GM18505 (cell line): ENCODE results near the gene RBM3.
"Not testable (repeated sequence)": the region's sequence is repeated elsewhere in the genome, so short reads cannot be mapped to it uniquely, and the experiment has no call there.

Source experiments
- ATAC-seq: cut with Tn5 transposase; IDR thresholded peaks from one replicate; pipeline ENCODE4 v1.9.1; 2021; ENCODE audit not compliant: unreplicated experiment
- POLR2A ChIP-seq: IDR thresholded peaks from 4 replicates; pipeline ENCODE4 v1.6.1; 2011; ENCODE audit warnings: borderline replicate concordance; ENCODE audit not compliant: insufficient read depth, insufficient read length; ENCODE audit errors: extremely low read depth

The RBM3 gene

DNA sequence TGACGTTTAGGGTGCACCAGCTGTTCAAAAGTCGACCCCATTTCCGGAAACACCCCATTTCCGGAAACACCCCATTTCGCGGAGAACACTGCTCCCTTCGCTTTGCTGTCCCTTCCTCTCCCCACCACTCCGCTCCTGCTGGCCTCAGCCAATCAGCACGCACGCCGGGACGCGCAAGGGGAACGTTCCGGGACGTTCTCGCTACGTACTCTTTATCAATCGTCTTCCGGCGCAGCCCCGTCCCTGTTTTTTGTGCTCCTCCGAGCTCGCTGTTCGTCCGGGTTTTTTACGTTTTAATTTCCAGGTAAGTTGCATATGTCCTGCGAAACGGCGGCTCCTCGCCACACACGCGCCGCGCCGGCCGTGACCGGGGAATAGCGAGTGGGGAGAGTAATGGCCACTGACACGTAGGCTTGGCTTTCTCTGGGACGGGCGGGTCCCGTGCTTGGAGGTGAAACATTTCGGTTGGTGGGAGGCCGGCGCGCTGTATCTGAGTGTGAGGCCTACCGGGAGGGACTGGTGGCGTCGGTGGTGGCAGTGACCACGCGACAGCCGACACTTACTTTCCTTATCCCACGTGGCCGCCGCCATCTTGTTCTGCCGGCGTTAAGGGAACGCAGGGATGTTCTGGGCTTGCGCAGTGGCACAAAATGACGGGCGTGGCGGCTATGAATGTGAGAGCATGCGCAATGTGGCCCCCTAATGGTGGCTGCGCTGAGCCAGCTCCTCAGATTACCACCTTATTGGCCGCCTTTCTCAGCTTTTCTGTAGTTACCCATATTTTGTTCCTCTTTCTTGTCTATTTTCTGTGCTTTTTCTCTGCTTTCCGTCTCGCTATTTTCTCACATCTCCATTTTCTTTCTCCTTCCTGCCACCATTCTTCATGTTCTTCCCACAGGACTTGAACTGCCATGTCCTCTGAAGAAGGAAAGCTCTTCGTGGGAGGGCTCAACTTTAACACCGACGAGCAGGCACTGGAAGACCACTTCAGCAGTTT, at the start of gene RBM3:
RBM3 (plus strand) TSS at position 215 of the 997 bp plus-strand sequence; CDS start at position 912, 697 bp downstream.
- TF ChIP-seq POLR2A: peak; percentile 94
- peak; percentile 85 for ATAC-seq

GRCh38 chrX:48525853-48526252, 48.4 kb upstream of the RBM3 start:
- ATAC-seq: not testable (repeated sequence)

DNA sequence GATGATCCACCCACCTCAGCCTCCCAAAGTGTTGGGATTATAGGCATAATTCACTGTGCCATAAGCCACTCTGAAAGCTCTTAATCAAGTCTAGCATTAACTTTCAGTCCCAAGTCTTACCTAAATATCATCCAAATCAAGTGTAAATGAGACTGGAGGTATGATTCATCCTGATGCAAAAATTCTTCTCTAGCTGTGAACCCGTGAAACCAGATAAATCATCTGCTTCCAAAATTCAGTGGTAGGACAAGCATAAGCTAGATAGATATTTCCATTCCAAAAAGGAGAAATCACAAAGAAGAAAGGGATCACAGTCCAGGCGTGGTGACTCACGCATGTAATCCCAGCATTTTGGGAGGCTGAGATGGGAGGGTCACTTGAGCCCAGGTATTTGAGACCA, 43.5 kb upstream of the RBM3 start:
- no peak for ATAC-seq
- no peak for TF ChIP-seq POLR2A

DNA sequence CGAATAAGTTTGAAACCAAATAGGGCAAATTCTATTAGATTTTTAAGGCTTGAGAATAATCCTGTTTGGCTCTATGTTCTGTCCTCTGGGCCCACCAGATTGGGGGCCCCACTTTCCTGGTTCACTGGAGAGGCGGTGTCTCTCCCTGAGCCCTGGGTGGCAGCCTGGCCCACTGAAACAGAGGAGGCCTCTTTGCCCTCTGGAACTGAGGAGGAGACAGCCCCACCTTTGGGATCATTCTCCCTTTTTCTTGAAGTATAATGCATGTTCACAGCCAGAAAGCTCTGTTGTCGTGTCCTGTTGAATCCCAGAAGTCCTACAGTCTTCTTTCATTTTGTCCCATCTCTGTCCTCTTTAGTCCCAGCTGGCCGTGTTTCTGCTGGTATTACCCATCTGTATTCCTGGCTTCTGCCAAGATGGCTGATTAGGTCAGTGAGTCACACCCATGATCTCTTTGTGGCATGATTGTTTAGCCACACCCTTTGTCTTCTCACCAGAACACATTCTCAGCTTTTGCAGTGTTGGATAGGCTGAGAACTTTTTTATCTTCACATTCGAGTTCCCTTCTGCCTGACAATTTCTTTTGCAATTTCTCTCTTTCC, 42.8 kb upstream of the RBM3 start:
- TF ChIP-seq POLR2A: no peak
- no peak for ATAC-seq

GRCh38 chrX:48532161-48532560, 42.1 kb upstream of the RBM3 start:
- no peak for ATAC-seq
- TF ChIP-seq POLR2A: no peak

DNA sequence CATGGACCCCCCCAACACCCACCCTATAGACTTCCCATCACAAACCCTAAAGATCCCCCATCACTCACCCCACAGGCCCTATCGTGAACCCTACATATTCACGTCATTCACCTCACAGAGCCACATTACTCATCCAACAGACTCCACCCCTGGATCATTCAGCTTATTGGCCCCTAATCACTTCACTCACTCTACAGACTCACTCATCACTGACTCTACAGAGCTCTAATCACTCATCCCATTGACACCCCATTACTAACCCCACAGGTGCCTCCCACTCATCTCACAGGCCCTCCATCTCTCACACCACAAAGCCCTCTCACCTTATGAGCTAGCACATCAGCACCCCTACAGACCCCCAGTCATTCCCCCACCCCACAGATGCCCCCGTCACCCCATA, 41.1 kb upstream of the RBM3 start:
- no peak for ATAC-seq
- no peak for TF ChIP-seq POLR2A

DNA sequence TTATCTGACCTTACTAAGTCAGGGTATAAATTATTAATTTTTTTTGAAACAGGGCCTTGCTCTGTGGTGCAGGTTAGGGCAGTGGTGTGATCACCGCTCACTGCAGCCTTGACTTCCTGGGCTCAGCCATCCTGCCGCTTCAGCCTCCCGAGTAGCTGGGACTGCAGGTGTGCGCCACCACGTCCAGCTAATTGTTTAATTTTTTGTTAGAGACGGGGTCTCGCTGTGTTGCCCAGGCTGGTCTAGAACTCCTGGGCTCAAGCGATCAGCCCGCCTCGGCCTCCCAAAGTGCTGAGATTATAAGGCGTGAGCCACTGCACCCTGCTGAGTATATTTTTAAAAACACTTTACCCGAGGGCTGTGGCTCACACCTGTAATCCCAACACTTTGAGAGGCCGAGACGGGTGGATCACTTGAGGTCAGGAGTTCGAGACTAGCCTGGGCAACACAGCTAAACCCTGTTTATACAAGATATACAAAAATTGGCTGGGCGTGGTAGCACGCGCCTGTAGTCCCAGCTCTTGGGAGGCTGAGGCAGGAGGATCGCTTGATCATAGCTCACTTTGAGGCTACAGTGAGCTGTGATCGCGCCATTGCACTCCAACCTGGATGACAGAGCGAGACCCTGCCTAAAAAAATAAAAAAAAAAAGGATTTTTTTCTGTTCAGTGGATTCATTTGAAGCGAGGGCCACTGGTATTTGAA, 35.5 kb upstream of the RBM3 start:
- no peak for ATAC-seq
- no peak for TF ChIP-seq POLR2A

GRCh38 chrX:48539345-48540027, 34.8 kb upstream of the RBM3 start, which contains the start of gene TBC1D25:
Gene TBC1D25, plus strand, starts transcription at chrX:48539714. Its CDS starts 84 bp downstream, at chrX:48539798.
- ATAC-seq: peak; percentile 67
- TF ChIP-seq POLR2A: peak; percentile 49

- ATAC-seq: peak; percentile 35
- TF ChIP-seq POLR2A: no peak
Observed at GRCh38 chrX:48540028-48540375, 34.3 kb upstream of the RBM3 start.

DNA sequence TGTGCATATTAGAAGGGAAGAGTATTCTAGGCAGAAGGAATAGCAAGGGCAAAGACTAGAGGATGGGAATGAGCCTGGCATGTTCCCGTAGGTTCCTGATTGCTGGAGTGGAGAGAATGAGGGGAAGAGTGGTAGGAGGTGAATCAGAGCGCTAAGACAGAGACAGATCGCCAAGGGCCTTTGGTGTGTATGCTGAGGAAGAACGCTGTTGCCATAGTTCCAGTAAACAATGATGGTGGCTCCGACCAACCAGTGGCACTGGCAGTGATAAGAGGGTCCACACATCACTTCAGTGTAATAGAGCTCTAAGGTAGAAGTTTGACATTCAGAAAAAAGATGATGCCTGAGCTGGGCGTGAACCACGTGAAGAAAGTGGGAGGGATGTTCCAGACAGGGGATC, 33.8 kb upstream of the RBM3 start:
- ATAC-seq: no peak
- TF ChIP-seq POLR2A: no peak

DNA sequence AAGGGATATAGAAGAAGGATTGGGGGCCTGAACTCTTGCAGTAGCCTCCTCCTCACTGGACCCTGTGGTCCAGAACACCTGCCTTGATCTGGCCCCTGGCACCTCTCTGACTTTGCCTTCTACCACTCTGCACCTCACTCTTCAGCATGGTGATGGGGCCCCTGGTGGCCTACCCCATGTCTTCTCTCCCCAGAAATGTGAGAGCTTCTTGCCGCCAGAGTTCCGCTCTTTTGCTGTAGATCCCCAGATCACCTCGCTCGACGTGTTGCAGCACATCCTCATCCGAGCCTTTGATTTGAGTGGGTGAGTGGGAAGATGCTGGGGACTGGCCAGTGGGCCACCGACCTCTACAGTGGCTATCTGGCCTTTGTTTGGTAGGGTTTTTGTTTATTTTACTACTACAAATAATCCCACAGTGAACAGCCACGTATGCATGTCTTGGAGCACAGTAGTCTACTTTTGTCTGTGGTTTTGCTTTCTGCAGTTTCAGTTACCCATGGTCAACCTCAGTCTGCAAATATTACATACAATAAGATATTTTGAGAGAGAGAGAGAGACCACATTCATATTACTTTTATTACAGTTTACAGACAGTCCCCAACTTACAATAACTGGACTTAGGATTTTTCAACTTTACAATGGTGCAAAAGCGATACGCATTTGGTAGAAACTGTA, 33.0 kb upstream of the RBM3 start:
- no peak for ATAC-seq
- no peak for TF ChIP-seq POLR2A

DNA sequence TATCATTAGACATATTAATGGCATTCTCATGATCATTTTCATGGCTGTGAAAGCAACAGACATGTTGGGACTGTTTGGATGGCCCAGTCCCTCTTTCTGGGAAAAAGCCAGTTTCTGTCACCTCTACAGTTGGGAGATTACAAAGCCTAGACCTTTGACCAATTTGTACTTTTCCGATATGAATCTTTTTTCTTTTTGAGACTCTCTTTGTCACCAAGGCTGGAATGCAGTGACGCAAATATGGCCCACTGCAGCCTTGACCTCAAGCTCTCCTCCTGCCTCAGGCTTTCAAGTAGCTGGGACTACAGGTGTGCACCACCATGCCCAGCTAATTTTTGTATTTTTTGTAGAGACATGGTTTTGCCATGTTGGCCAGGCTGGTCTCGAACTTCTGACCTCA, 25.4 kb upstream of the RBM3 start:
- TF ChIP-seq POLR2A: no peak

DNA sequence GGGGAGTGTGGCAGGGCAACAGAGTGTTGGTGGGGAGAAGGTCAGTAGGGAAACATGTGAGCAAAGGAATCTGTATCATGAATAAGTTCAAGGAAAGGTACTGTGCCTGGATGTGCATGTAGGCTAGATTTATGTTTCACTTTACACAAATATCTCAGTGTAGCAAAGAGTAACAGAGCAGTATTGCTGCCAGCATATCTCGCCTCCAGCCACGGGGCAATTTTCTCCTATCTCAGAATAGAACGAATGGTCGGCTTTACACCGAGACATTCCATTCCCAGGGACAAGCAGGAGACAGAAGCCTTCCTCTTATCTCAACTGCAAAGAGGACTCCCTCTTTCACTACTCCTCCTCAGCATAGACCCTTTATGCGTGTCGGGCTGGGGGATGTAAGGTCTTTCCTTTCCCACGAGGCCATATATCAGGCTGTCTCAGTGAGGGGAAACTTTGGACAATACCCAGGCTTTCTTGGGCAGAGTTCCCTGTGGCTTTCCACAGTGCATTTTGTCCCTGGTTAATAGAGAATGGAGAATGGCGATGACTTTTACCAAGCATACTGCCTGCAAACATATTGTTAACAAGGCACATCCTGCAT, 18.5 kb upstream of the RBM3 start:
- not testable (repeated sequence) for ATAC-seq

More for the DNA sequence above, 25.4 kb upstream of the RBM3 start:
- no peak for ATAC-seq
